H1 (cell line): ENCODE data around the gene MRPL43. TPM values are rescaled to one million over a fixed set of nuclear protein-coding genes. Genes with fewer than 3 reads are reported as not detected.

Experiments
- CTCF ChIA-PET: fragments of 300-600 bp; sonication (Branson Sonifier 250); formaldehyde crosslinking; loops from one replicate; lab custom pipeline; 2021; ENCODE audit not compliant: partially characterized antibody; lab: Charles Lee
- POLR2A ChIA-PET: fragments of 300-600 bp; sonication (Branson Sonifier 250); formaldehyde crosslinking; loops from one replicate; lab custom pipeline; 2021; ENCODE audit warnings: inconsistent platforms; ENCODE audit not compliant: partially characterized antibody; lab: Charles Lee
- DNase-seq, 2 experiments: peaks; one replicate each; pipeline versions ENCODE4 v3.0.0 to v3.0.0-alpha.2; 2010 to 2022; ENCODE audit warnings: low spot score in 2 of 2, low read depth in 1 of 2, mixed read lengths in 1 of 2
- FAIRE-seq: peaks from 2 replicates; lab custom pipeline; 2011; peaks lifted over from hg19 to GRCh38; lab: Jason Lieb, UNC
- H2AFZ ChIP-seq: 2 replicates; pipeline ENCODE4 v1.8.1; 2012; ENCODE audit warnings: low read length, inconsistent platforms
- H2AK5ac ChIP-seq: 2 replicates; pipeline ENCODE4 v1.6.1; 2013; ENCODE audit warnings: low read depth, low read length
- H2BK120ac ChIP-seq: replicated peaks from 2 replicates; pipeline ENCODE3; 2013; ENCODE audit warnings: low read depth, low read length, inconsistent platforms
- H2BK12ac ChIP-seq: 2 replicates; pipeline ENCODE4 v1.6.1; 2013; ENCODE audit warnings: low read depth, low read length
- H2BK15ac ChIP-seq: 2 replicates; pipeline ENCODE4 v1.6.1; 2013; ENCODE audit warnings: low read length
- H2BK20ac ChIP-seq: 2 replicates; pipeline ENCODE4 v1.6.1; 2013; ENCODE audit warnings: low read length
- H2BK5ac ChIP-seq: 2 replicates; pipeline ENCODE4 v1.6.1; 2013; ENCODE audit warnings: low read depth, low read length
- H3K14ac ChIP-seq: 2 replicates; pipeline ENCODE4 v1.6.1; 2013; ENCODE audit warnings: inconsistent platforms; ENCODE audit not compliant: insufficient read length
- H3K18ac ChIP-seq: 2 replicates; pipeline ENCODE4 v1.6.1; 2013; ENCODE audit warnings: low read length; ENCODE audit errors: extremely low read depth
- H3K23ac ChIP-seq: 2 replicates; pipeline ENCODE4 v1.6.1; 2013; ENCODE audit warnings: inconsistent platforms; ENCODE audit not compliant: insufficient read length
- H3K23me2 ChIP-seq: 2 replicates; pipeline ENCODE4 v1.6.1; 2013; ENCODE audit warnings: low read depth, low read length
- H3K27ac ChIP-seq: 2 replicates; pipeline ENCODE4 v1.6.1; 2011; ENCODE audit warnings: low read depth, low read length, inconsistent platforms
- H3K27me3 ChIP-seq, 4 experiments: replicated peaks in 1 of 4; 1 replicate in 1 of 4; 2 replicates in 3 of 4; pipeline versions ENCODE4 v1.6.1 to v1.8.1; 2011 to 2013; ENCODE audit warnings: low read length in 3 of 4, mild to moderate bottlenecking in 3 of 4, inconsistent platforms in 2 of 4, mixed read lengths in 2 of 4, moderate library complexity in 1 of 4; ENCODE audit not compliant: control insufficient read depth in 3 of 4, insufficient read depth in 3 of 4; ENCODE audit errors: extremely low read depth in 1 of 4
- H3K36me3 ChIP-seq, 4 experiments: 2 replicates each; pipeline versions ENCODE4 v1.6.1 to v1.8.1; 2011 to 2013; ENCODE audit warnings: mild to moderate bottlenecking in 4 of 4, low read length in 3 of 4, moderate library complexity in 2 of 4, control low read depth in 1 of 4, inconsistent platforms in 1 of 4; ENCODE audit not compliant: insufficient read depth in 4 of 4, control insufficient read depth in 2 of 4
- H3K4ac ChIP-seq: replicated peaks from 2 replicates; pipeline ENCODE3; 2013; ENCODE audit warnings: low read length, low read depth, mixed read lengths, inconsistent platforms; ENCODE audit not compliant: insufficient read length
- H3K4me1 ChIP-seq, 4 experiments: replicated peaks in 1 of 4; 1 replicate in 1 of 4; 2 replicates in 3 of 4; pipeline versions ENCODE4 v1.6.1 to v1.8.1; 2011 to 2013; ENCODE audit warnings: low read length in 3 of 4, inconsistent platforms in 2 of 4, mixed read lengths in 1 of 4; ENCODE audit not compliant: insufficient read depth in 4 of 4, control insufficient read depth in 3 of 4
- H3K4me2 ChIP-seq, 2 experiments: 2 replicates each; pipeline versions ENCODE4 v1.6.1 to v1.8.1; 2011 to 2013; ENCODE audit warnings: low read depth in 2 of 2, low read length in 2 of 2, control low read depth in 1 of 2, inconsistent platforms in 1 of 2, mild to moderate bottlenecking in 1 of 2; ENCODE audit not compliant: insufficient read depth in 1 of 2
- H3K4me3 ChIP-seq, 4 experiments: fragments of 200-600, 300-600 bp in 1 of 4; sonication (generic), shearing (Covaris generic), sonication (Bioruptor Twin) in 1 of 4; 2 replicates each; pipeline versions ENCODE4 v1.5.1 to v1.8.1; 2011 to 2016; ENCODE audit warnings: low read length in 4 of 4, low read depth in 3 of 4, control low read depth in 2 of 4, inconsistent platforms in 2 of 4, mild to moderate bottlenecking in 2 of 4, mixed read lengths in 1 of 4, moderate library complexity in 1 of 4; ENCODE audit not compliant: insufficient read depth in 2 of 4; ENCODE audit errors: extremely low read depth in 1 of 4
- H3K56ac ChIP-seq: replicated peaks from 2 replicates; pipeline ENCODE3; 2013; ENCODE audit warnings: low read depth, mild to moderate bottlenecking, mixed read lengths, low read length, inconsistent platforms; ENCODE audit not compliant: insufficient read length
- H3K79me1 ChIP-seq: 2 replicates; pipeline ENCODE4 v1.6.1; 2013; ENCODE audit warnings: low read depth, low read length, control low read depth
- H3K79me2 ChIP-seq, 2 experiments: 2 replicates each; pipeline versions ENCODE4 v1.6.1 to v1.8.1; 2012 to 2013; ENCODE audit warnings: low read length in 2 of 2, mild to moderate bottlenecking in 2 of 2, inconsistent platforms in 1 of 2; ENCODE audit not compliant: insufficient read depth in 2 of 2, control insufficient read depth in 1 of 2
- H3K9ac ChIP-seq, 4 experiments: replicated peaks in 1 of 4; 1 replicate in 1 of 4; 2 replicates in 3 of 4; pipeline versions ENCODE4 v1.6.1 to v1.8.1; 2011 to 2013; ENCODE audit warnings: low read depth in 3 of 4, low read length in 3 of 4, control low read depth in 2 of 4, mild to moderate bottlenecking in 2 of 4, moderate library complexity in 2 of 4, inconsistent platforms in 1 of 4; ENCODE audit errors: extremely low read depth in 1 of 4
- H3K9me3 ChIP-seq, 2 experiments: 2 replicates each; pipeline versions ENCODE4 v1.6.1 to v1.8.1; 2012 to 2013; ENCODE audit warnings: mild to moderate bottlenecking in 2 of 2, moderate library complexity in 2 of 2, control low read depth in 1 of 2, inconsistent platforms in 1 of 2, low read depth in 1 of 2, low read length in 1 of 2, mixed read lengths in 1 of 2; ENCODE audit not compliant: insufficient read depth in 2 of 2
- H4K20me1 ChIP-seq, 2 experiments: replicated peaks in 1 of 2; 2 replicates each; pipeline versions ENCODE3 to v1.8.1; 2011 to 2013; ENCODE audit warnings: inconsistent platforms in 2 of 2, low read length in 2 of 2, mild to moderate bottlenecking in 1 of 2; ENCODE audit not compliant: insufficient read depth in 2 of 2, control insufficient read depth in 1 of 2
- H4K5ac ChIP-seq: 2 replicates; pipeline ENCODE4 v1.6.1; 2013; ENCODE audit warnings: low read length, low read depth, mixed read lengths, inconsistent platforms; ENCODE audit not compliant: insufficient read length
- H4K8ac ChIP-seq: 2 replicates; pipeline ENCODE4 v1.8.0; 2013; ENCODE audit warnings: mild to moderate bottlenecking, moderate library complexity, low read length, inconsistent platforms; ENCODE audit not compliant: insufficient read depth; ENCODE audit errors: extremely low read depth
- H4K91ac ChIP-seq: replicated peaks from 2 replicates; pipeline ENCODE3; 2013; ENCODE audit warnings: low read length, mixed read lengths, inconsistent platforms; ENCODE audit not compliant: insufficient read length
- EZH2 ChIP-seq: fragments of 200-600 bp; sonication (generic); IDR thresholded peaks from 2 replicates; pipeline ENCODE4 v1.7.1; 2012; ENCODE audit warnings: low read depth, mild to moderate bottlenecking, moderate library complexity, low read length, inconsistent platforms; ENCODE audit not compliant: severe bottlenecking
- SRF ChIP-seq: IDR thresholded peaks from 2 replicates; pipeline ENCODE4 v1.6.1; 2011; ENCODE audit warnings: mild to moderate bottlenecking, low read depth, low read length, moderate library complexity
- WGBS, 2 experiments: shearing (Covaris generic) in 1 of 2; methylation state at CpG; one replicate each; pipeline versions ENCODE4 v1.1.6 to v1.1.7; 2013 to 2015; ENCODE audit warnings: low lambda C conversion rate in 2 of 2, mixed read lengths in 2 of 2, inconsistent platforms in 1 of 2, low coverage in 1 of 2, missing lambda C conversion rate in 1 of 2; ENCODE audit not compliant: insufficient replicate concordance in 2 of 2, insufficient coverage in 1 of 2, insufficient read length in 1 of 2; ENCODE audit errors: extremely low coverage in 1 of 2, missing lambda C conversion rate in 1 of 2; 5-methylcytosine and 5-hydroxymethylcytosine counted together
- polyA plus RNA-seq, 7 experiments: library from polyadenylated mRNA; depleted of rRNA in 3 of 7; stranded (reverse) in 5 of 7; unstranded in 2 of 7; fragments of >200 nt in 5 of 7; fragments of 200-250 nt in 2 of 7; gene quantifications; 1 replicate in 5 of 7; 2 replicates in 1 of 7; 4 replicates in 1 of 7; pipeline versions ENCODE4 v1.2.1 to v1.2.3, GENCODE V29; 2011 to 2013; ENCODE audit warnings: missing spikeins in 2 of 7, mixed read lengths in 2 of 7
- total RNA-seq: library from RNA; stranded (reverse); fragmentation: NEBNext Ultra II Directional; extraction: Animal tissue kit (Norgen Biotek cat#: 25700); gene quantifications from 2 replicates; pipeline ENCODE4 v1.2.1, GENCODE V29; 2021

MRPL43 gene
- total and polyA plus RNA-seq, 2 of the 8 experiments (the other 6 are each of a cell fraction or from before 2014, with no cell fraction given) = 74.1 to 149 TPM

DNA sequence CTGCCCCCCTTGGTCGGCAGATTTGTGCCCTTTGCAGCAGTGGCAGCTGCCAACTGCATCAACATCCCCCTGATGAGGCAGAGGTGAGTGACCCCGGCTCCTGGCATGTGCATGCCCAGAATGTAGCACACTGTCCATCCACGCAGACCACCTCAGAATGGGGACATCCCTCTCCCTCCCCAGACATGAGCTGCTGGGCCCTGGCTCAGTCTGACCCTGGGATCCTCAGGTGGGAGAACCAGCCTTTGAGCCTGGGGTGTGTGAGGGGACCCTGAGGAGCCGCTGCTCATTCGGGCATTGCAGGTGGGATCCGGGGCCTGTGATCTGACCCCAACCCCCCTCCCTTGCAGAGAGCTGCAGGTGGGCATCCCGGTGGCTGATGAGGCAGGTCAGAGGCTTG is 49.4 kb upstream of the MRPL43 start:
- H2BK15ac ChIP-seq = no peak overlapping the region
- no peak for DNase-seq
- H4K8ac ChIP-seq = no peak overlapping the region; the same call in 1 of the 2 replicates
- POLR2A ChIA-PET = interaction anchor here (0.7 kb wide), 1 partner anchor 18 kb away, joined by 3 read pairs; no protein-coding TSS in a partner anchor
- H3K4me3 ChIP-seq = no peak overlapping the region
- no peak overlapping the region for H3K14ac ChIP-seq
- no peak overlapping the region for H2AFZ ChIP-seq
- H4K5ac ChIP-seq = no peak overlapping the region
- H3K36me3 ChIP-seq = no peaks in the 10 kb centered on the region
- no peak overlapping the region for H3K23ac ChIP-seq
- peaks cover 0 to 3% of the 10 kb centered on the region in 2 experiments for H4K20me1 ChIP-seq
- H2BK12ac ChIP-seq = no peak overlapping the region
- H2BK5ac ChIP-seq = no peak overlapping the region
- H4K91ac ChIP-seq = no peak overlapping the region
- H3K9ac ChIP-seq = no peak overlapping the region
- H3K4me2 ChIP-seq = no peak overlapping the region
- H3K4me1 ChIP-seq = peaks cover 0 to 8% (median 6%) of the 10 kb centered on the region in 4 experiments; a peak in 6 of 7 replicates
- H2BK20ac ChIP-seq = no peak overlapping the region
- no peak for FAIRE-seq
- CTCF ChIA-PET = interaction anchor here (0.5 to 51.8 kb wide), 5 partner anchors 10 to 473 kb away, joined by 3 to 2176 read pairs (median 145); partner anchors contain the start of genes KAZALD1, PDZD7 and SFXN3
- no peaks in the 10 kb centered on the region for H3K9me3 ChIP-seq
- H3K79me1 ChIP-seq = no peaks in the 10 kb centered on the region
- H2BK120ac ChIP-seq = no peak overlapping the region
- no peak overlapping the region for H3K4ac ChIP-seq
- no peak overlapping the region for H2AK5ac ChIP-seq
- H3K27me3 ChIP-seq = peaks cover 0 to 31% (median 27%) of the 10 kb centered on the region in 4 experiments; a peak in 6 of 7 replicates
- no peak overlapping the region for H3K18ac ChIP-seq
- WGBS, 2 experiments = 82% methylated on average over 7 of the region's 7 CpGs; no CpG with 5 or more reads in 1 of the 2 experiments
- H3K79me2 ChIP-seq = no peaks in the 10 kb centered on the region
- no peak overlapping the region for H3K27ac ChIP-seq
- H3K23me2 ChIP-seq = peaks cover 5% of the 10 kb centered on the region; the same call in 1 of the 2 replicates
- no peak overlapping the region for H3K56ac ChIP-seq
- TF ChIP-seq SRF = no peak
- no peak for TF ChIP-seq EZH2
